Keratinocyte (primary cell): ENCODE data around the gene TWIST2.

Source experiments
- CTCF ChIP-seq, 3 experiments: IDR thresholded peaks in 1 of 3; conservative IDR thresholded peaks in 1 of 3; optimal IDR thresholded peaks in 1 of 3; 2 replicates in 2 of 3; 3 replicates in 1 of 3; pipeline versions ENCODE3 to v1.5.1; 2011; ENCODE audit warnings: low read length in 3 of 3, mild to moderate bottlenecking in 3 of 3, moderate library complexity in 2 of 3, control low read depth in 1 of 3, inconsistent platforms in 1 of 3; ENCODE audit not compliant: insufficient read depth in 2 of 3; ENCODE audit errors: extremely low read depth in 1 of 3
- EZH2 ChIP-seq: IDR thresholded peaks from one replicate; pipeline ENCODE4 v1.6.1; 2012; ENCODE audit warnings: inconsistent platforms, mild to moderate bottlenecking, low read length, moderate library complexity

GRCh38 chr2:238913931-238914647, 66.2 kb downstream of the TWIST2 start:
- TF ChIP-seq CTCF (optimal IDR thresholded peaks at IDR 0.05 in 1 of 3, IDR thresholded peaks at IDR 0.05 in 1 of 3, conservative IDR thresholded peaks at IDR 0.05 in 1 of 3; ENCODE audit: extremely low read depth in 1 of 3, insufficient read depth in 2 of 3, low read length in 3 of 3) (no peak), EZH2 (no peak)
